ENCODE measurements around the gene LRRTM2.
A peak's percentile ranks its signal among the peaks of the same experiment; 100 is the strongest.

Gene LRRTM2

DNA sequence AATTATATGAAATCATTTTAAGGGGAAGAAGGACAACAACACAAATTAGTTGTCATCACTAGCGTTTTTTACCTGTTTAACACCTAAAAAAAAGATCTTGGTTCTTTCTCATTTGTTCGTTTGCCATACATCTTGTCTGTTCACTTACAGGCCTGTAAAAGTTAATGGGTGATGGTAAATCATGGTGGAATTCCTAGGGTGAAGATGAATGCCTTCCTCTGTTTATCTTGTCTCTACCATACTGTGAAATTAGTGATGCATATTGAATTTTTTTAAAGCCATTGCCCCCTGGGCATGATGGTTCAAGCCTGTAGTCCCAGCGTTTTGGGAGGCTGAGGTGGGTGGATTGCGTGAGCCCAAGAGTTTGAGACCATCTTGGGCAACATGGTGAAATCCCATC, 46.6 kb downstream of the LRRTM2 start:
- in situ Hi-C loops (cut with HindIII; ENCODE audit: low sequenced_read_pairs), result no loop called here
- H3K4me3 ChIP-seq (ENCODE audit: low read depth, low read length), result no peak overlapping the region
- TF ChIP-seq, protein P1, sequence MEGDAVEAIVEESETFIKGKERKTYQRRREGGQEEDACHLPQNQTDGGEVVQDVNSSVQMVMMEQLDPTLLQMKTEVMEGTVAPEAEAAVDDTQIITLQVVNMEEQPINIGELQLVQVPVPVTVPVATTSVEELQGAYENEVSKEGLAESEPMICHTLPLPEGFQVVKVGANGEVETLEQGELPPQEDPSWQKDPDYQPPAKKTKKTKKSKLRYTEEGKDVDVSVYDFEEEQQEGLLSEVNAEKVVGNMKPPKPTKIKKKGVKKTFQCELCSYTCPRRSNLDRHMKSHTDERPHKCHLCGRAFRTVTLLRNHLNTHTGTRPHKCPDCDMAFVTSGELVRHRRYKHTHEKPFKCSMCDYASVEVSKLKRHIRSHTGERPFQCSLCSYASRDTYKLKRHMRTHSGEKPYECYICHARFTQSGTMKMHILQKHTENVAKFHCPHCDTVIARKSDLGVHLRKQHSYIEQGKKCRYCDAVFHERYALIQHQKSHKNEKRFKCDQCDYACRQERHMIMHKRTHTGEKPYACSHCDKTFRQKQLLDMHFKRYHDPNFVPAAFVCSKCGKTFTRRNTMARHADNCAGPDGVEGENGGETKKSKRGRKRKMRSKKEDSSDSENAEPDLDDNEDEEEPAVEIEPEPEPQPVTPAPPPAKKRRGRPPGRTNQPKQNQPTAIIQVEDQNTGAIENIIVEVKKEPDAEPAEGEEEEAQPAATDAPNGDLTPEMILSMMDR (IDR thresholded peaks at IDR 0.05; ENCODE audit: low read depth, low read length), result no peak
- DNase-seq (ENCODE audit: low read depth, low spot score), result no peak

DNA sequence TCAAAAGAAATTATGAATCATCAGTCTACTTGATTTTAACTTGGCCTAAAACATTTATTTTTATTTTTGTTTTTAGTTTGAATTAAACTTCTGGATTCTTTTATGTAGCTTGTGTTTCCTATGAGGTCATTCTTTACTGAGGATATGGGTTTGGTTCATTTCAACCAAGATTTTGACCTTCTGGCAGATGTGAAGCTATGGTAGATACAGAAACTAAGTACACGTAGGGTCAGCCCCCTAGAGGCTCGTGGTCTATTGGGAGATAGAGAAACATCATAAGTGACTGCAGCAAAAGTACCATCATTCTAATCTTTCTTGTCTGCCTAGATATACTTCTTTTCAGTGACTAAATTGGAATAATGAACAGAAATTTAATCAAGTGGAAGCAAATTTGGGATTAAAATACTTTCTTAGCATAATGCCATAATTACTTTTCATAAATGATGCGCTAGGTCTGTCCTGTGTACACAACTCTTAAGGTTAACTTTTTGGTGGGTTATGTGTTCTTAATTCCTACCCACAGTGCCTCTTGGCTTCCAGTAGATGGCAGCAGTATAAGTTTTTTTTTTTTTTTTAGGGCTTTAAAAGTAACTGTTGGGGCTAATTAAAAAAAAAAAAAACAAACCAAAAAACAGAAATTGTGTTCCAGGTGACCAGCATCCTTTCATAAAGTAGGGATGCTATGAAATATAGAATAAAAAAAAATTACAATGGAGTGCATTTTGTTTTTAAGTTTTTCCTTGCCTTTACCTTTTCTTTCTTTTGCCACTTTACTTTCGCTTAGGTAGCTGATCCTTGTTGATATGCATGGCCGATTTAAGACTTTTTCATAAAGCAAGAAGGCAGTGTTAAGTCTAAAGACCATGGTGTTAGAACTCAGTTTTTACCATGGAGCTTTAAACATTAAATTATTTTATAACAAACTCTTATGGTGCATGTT, 49.9 kb downstream of the LRRTM2 start:
- in situ Hi-C loops (cut with HindIII; ENCODE audit: low sequenced_read_pairs), result no loop called here
- no peak overlapping the region for H3K4me3 ChIP-seq (ENCODE audit: low read depth, low read length)
- peak; percentile 32 for DNase-seq (ENCODE audit: low read depth, low spot score)
- TF ChIP-seq, protein P1 (IDR thresholded peaks at IDR 0.05; ENCODE audit: low read depth, low read length), result peak; percentile 67

DNA sequence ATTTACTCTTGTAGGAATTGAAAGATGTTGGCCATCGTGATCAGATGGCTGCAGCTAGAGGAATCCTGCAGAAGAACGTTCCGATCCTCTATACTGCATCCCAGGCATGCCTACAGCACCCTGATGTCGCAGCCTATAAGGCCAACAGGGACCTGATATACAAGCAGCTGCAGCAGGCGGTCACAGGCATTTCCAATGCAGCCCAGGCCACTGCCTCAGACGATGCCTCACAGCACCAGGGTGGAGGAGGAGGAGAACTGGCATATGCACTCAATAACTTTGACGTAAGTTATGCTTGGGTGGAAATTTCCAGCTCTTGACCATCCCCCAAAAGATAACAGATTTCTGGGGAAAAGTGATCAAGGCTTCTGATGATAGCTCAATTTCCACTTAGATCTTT, 50.6 kb downstream of the LRRTM2 start:
- H3K4me3 ChIP-seq (ENCODE audit: low read depth, low read length), result no peak overlapping the region
- in situ Hi-C loops (cut with HindIII; ENCODE audit: low sequenced_read_pairs), result no loop called here
- no peak for DNase-seq (ENCODE audit: low read depth, low spot score)
- TF ChIP-seq, protein P1 (IDR thresholded peaks at IDR 0.05; ENCODE audit: low read depth, low read length), result no peak

DNA sequence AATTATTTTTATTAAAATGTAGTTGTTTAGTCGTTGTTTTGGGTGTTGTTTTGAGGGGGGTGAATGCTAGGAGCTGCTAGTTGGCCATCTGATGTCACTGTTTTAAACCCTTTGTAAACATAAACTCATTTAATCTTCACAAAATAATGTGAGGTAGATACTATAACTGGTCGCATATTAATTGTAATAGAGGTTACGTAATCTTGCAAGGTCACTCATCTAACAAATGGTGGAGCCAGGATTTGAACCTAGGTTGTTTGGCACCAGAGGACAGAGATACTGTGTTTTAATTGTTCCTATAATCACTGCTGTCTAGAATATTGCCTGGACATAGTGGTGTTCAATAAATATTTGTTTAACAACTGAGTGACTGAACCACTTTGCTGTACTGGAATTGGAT, 54.4 kb downstream of the LRRTM2 start:
- TF ChIP-seq, protein P1 (IDR thresholded peaks at IDR 0.05; ENCODE audit: low read depth, low read length), result no peak
- in situ Hi-C loops (cut with HindIII; ENCODE audit: low sequenced_read_pairs), result no loop called here
- no peak for DNase-seq (ENCODE audit: low read depth, low spot score)
- H3K4me3 ChIP-seq (ENCODE audit: low read depth, low read length), result no peak overlapping the region

DNA sequence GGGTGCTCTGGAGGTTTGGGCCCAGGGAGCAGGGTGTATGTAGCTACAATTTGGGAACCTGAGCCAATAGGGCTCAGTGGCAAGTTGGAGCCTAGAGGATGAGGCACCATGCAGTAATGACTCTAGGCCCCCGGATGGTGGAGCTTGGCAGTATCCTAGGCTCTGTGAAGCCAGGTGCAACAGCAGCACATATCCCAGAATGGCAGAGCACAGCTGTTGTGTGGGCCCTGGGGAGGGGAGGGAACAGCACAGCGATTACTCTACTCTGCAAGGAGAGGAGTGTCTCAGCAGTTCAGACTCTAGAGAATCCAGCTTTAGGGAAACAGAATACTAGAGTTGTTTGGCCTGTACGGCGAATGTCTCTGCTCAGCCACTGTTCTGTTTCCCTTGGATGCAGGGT, 56.1 kb downstream of the LRRTM2 start:
- H3K4me3 ChIP-seq (ENCODE audit: low read depth, low read length), result no peak overlapping the region
- no peak for DNase-seq (ENCODE audit: low read depth, low spot score)
- in situ Hi-C loops (cut with HindIII; ENCODE audit: low sequenced_read_pairs), result no loop called here
- TF ChIP-seq, protein P1 (IDR thresholded peaks at IDR 0.05; ENCODE audit: low read depth, low read length), result no peak
